HG03469 (cell line): ENCODE results near the gene C11orf68.
"Not testable (repeated sequence)": the region's sequence is repeated elsewhere in the genome, so short reads cannot be mapped to it uniquely, and the experiment has no call there.

ENCODE experiments used
- ATAC-seq: cut with Tn5 transposase; IDR thresholded peaks from one replicate; pipeline ENCODE4 v1.9.1; 2021; ENCODE audit warnings: mild to moderate bottlenecking, moderate library complexity, moderate number of reproducible peaks; ENCODE audit not compliant: unreplicated experiment

Gene C11orf68

GRCh38 chr11:65918211-65919140 is at the start of gene C11orf68:
TSS of gene C11orf68 (minus strand) at chr11:65919062. CDS start at chr11:65919031, 31 bp downstream.
- no peak for ATAC-seq

- no peak for ATAC-seq
Observed at GRCh38 chr11:65967329-65967934, 48.6 kb upstream of the C11orf68 start.

- no peak for ATAC-seq
Observed at GRCh38 chr11:65965986-65966762, 47.3 kb upstream of the C11orf68 start.

- ATAC-seq = no peak
Observed at GRCh38 chr11:65964906-65965305, 46.0 kb upstream of the C11orf68 start.

- ATAC-seq = no peak
Observed at GRCh38 chr11:65962141-65962564, 43.3 kb upstream of the C11orf68 start.

- ATAC-seq = peak; percentile 82
Observed at GRCh38 chr11:65961267-65962140, 42.6 kb upstream of the C11orf68 start, which contains the start of gene SART1. TSS of gene SART1 (plus strand) at chr11:65961734. CDS start at chr11:65961781, 47 bp downstream.

GRCh38 chr11:65960824-65961266 is 42.0 kb upstream of the C11orf68 start:
- no peak for ATAC-seq

- ATAC-seq = no peak
Observed at GRCh38 chr11:65958774-65959420, 40.0 kb upstream of the C11orf68 start.

GRCh38 chr11:65958291-65958690 is 39.4 kb upstream of the C11orf68 start:
- ATAC-seq = no peak

- no peak for ATAC-seq
Observed at GRCh38 chr11:65954771-65955170, 35.9 kb upstream of the C11orf68 start.

GRCh38 chr11:65953471-65953870 is 34.6 kb upstream of the C11orf68 start:
- no peak for ATAC-seq

GRCh38 chr11:65952052-65952521 is 33.2 kb upstream of the C11orf68 start:
- ATAC-seq = no peak

- not testable (repeated sequence) for ATAC-seq
Observed at GRCh38 chr11:65951641-65952040, 32.8 kb upstream of the C11orf68 start.

- not testable (repeated sequence) for ATAC-seq
Observed at GRCh38 chr11:65950711-65951110, 31.8 kb upstream of the C11orf68 start.

- ATAC-seq = no peak
Observed at GRCh38 chr11:65947603-65948125, 28.8 kb upstream of the C11orf68 start.

GRCh38 chr11:65947133-65947532 is 28.3 kb upstream of the C11orf68 start:
- no peak for ATAC-seq

GRCh38 chr11:65946655-65947054 is 27.8 kb upstream of the C11orf68 start:
- no peak for ATAC-seq

- ATAC-seq = no peak
Observed at GRCh38 chr11:65945941-65946558, 27.2 kb upstream of the C11orf68 start.

- ATAC-seq = no peak
Observed at GRCh38 chr11:65945430-65945911, 26.6 kb upstream of the C11orf68 start, which contains the start of gene TSGA10IP. TSS of gene TSGA10IP (plus strand) at chr11:65945480. CDS start at chr11:65945676, 196 bp downstream.
